ENCODE results near the gene ANXA5. TPM values are rescaled to one million over a fixed set of nuclear protein-coding genes. Genes with fewer than 3 reads are reported as not detected.

The ANXA5 gene
- polyA plus RNA-seq, 1 of the 3 experiments (the other 2 are of a cell fraction), result 379 TPM

DNA sequence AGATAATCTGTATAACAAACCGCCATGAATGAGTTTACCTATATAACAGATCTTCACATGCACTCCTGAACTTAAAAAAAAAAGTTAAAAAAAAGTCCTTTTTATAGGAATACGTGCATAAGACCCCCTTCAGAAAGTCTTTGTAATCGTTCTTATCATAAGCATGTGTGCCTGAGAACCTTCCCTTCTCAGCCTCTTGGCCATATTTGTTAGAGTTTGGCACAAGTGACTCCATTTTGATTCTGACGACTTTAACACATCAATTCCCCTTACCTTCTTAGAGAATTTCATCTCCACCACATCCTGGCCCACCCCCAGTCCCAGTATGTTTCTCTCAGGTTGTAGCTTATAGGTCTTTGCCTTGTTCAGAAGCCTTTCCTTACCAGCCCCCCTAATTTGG is 16.0 kb upstream of the ANXA5 start (continued):
- TF ChIP-seq CHD2 (IDR thresholded peaks at IDR 0.05; ENCODE audit: low read length, partially characterized antibody) (no peak), FOXM1 (IDR thresholded peaks at IDR 0.05; ENCODE audit: low read depth) (no peak)

DNA sequence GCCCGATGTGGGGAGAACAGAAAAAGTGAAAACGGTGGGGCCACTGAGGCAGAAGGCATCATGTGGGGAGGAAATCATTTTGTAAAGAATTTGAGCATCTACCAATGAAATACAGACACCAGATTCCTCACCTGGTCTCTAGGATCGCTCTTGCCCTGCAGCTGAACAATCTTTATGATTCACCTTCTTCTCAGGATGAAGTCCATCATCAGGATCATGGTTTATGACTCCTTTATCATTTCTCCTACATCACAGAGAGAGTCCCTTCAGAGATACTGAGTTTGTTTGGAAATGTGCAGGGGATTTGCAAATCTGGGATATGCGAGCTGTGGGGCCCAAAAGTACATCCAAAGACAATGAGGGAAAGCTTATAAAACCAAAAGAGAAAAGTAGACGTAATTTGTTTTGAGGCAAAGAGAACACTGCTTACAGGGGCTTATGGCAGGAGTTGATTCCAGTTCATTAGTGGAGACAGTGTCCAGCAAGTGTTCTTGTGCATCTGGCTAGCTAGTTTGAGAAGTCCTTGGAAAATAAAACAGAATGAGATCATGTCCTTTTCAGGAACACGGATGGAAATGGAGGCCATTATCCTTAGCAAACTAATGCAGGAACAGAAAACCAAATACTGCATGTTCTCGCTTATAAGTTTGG is 15.3 kb upstream of the ANXA5 start:
- Histone ChIP-seq H3K79me2 (ENCODE audit: insufficient read depth) (no peaks in the 10 kb centered on the region), H3K4me1 (ENCODE audit: control insufficient read depth in 1 of 2, insufficient read depth in 2 of 2, low read depth in 1 of 2, low read length in 1 of 2) (peaks cover 4 to 16% of the 10 kb centered on the region in 2 experiments; a peak in 2 of 4 replicates), H3K9ac (peak overlapping the region; percentile 73), H2AFZ (ENCODE audit: low read depth) (peak overlapping the region; percentile 33; the same call in 1 of the 2 replicates), H3K27me3 (ENCODE audit: insufficient read depth) (no peaks in the 10 kb centered on the region), H4K20me1 (ENCODE audit: insufficient read depth) (no peaks in the 10 kb centered on the region), H3K36me3 (replicated peaks in 1 of 2; ENCODE audit: control insufficient read depth in 1 of 2, insufficient read depth in 2 of 2, low read length in 1 of 2) (no peaks in the 10 kb centered on the region), H3K9me3 (no peaks in the 10 kb centered on the region), H3K4me2 (peak overlapping the region; percentile 78), H3K27ac (ENCODE audit: low read depth in 2 of 2, low read length in 1 of 2) (peak overlapping the region; percentile 64 to 97; a peak in 3 of 4 replicates), H3K9me2 (no peaks in the 10 kb centered on the region), H3K4me3 (ENCODE audit: low read depth in 2 of 2, low read length in 1 of 2) (no peak overlapping the region; a peak in 1 of 4 replicates), H3F3A (replicated peaks; ENCODE audit: insufficient read depth) (peaks cover 9% of the 10 kb centered on the region)
- WGBS (ENCODE audit: low lambda C conversion rate), result 78% methylated on average over 7 of the region's 7 CpGs
- ChIA-PET CTCF (interaction anchor here (0.6 to 1.2 kb wide), 2 partner anchors 224 to 227 kb away, joined by 3 read pairs; no protein-coding TSS in a partner anchor), POLR2A (interaction anchor here (1.1 kb wide), 1 partner anchor 16 kb away, joined by 7 read pairs; the partner anchor contains the start of gene ANXA5)
- TF ChIP-seq EP300 (IDR thresholded peaks at IDR 0.05; ENCODE audit: borderline replicate concordance in 1 of 2, low read depth in 1 of 2, low read length in 1 of 2) (no peak), GABPA (IDR thresholded peaks at IDR 0.05; ENCODE audit: low read depth) (no peak), RFX5 (IDR thresholded peaks at IDR 0.05; ENCODE audit: low read length) (no peak), SMC3 (IDR thresholded peaks at IDR 0.05; ENCODE audit: low read depth, low read length) (no peak), GATA2 (CRISPR knock-in tag; IDR thresholded peaks at IDR 0.05) (no peak)
- TF ChIP-seq, protein P1, sequence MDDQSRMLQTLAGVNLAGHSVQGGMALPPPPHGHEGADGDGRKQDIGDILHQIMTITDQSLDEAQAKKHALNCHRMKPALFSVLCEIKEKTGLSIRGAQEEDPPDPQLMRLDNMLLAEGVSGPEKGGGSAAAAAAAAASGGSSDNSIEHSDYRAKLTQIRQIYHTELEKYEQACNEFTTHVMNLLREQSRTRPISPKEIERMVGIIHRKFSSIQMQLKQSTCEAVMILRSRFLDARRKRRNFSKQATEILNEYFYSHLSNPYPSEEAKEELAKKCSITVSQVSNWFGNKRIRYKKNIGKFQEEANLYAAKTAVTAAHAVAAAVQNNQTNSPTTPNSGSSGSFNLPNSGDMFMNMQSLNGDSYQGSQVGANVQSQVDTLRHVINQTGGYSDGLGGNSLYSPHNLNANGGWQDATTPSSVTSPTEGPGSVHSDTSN (IDR thresholded peaks at IDR 0.05), result no peak
- TF ChIP-seq, protein P2, sequence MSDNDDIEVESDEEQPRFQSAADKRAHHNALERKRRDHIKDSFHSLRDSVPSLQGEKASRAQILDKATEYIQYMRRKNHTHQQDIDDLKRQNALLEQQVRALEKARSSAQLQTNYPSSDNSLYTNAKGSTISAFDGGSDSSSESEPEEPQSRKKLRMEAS (IDR thresholded peaks at IDR 0.05; ENCODE audit: low read depth), result no peak
- TF ChIP-seq, protein P3, sequence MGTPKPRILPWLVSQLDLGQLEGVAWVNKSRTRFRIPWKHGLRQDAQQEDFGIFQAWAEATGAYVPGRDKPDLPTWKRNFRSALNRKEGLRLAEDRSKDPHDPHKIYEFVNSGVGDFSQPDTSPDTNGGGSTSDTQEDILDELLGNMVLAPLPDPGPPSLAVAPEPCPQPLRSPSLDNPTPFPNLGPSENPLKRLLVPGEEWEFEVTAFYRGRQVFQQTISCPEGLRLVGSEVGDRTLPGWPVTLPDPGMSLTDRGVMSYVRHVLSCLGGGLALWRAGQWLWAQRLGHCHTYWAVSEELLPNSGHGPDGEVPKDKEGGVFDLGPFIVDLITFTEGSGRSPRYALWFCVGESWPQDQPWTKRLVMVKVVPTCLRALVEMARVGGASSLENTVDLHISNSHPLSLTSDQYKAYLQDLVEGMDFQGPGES (IDR thresholded peaks at IDR 0.05; ENCODE audit: low read depth, low read length), result no peak
- TF ChIP-seq, protein P4, sequence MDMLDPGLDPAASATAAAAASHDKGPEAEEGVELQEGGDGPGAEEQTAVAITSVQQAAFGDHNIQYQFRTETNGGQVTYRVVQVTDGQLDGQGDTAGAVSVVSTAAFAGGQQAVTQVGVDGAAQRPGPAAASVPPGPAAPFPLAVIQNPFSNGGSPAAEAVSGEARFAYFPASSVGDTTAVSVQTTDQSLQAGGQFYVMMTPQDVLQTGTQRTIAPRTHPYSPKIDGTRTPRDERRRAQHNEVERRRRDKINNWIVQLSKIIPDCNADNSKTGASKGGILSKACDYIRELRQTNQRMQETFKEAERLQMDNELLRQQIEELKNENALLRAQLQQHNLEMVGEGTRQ (IDR thresholded peaks at IDR 0.05; ENCODE audit: borderline replicate concordance, low read depth, low read length), result no peak
- DNase-seq, result no peak
